ENCODE measurements around the gene HCN2. TPM values are rescaled to one million over a fixed set of nuclear protein-coding genes. Genes with fewer than 3 reads are reported as not detected.

HCN2 gene
- total and polyA plus RNA-seq, 9 of the 15 experiments (the other 6 are each of a cell fraction or from before 2014, with no cell fraction given), result 0.29 to 4.2 (median 0.82) TPM; not detected in 2

DNA sequence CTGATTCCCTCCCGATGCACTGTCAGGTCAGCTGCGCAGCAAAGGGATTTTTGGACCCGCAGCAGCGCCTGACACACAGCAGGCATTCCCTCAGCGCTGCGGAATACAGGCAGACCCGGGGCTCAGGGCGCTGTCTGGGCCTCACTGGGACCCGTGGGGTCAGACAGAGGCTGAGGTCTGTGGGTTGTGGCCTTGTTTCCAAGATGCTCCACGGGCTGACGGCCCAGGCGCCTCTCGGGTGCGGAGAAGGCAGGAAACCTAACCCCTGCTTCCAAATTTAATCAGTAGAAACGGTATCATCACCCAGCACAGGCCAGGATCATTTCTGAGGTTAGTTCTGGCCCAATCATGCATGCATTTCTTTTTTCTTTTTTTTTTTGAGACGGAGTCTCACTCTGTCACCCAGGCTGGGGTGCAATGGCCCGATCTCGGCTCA, 74.0 kb downstream of the HCN2 start (continued):
- TF ChIP-seq, protein P1, sequence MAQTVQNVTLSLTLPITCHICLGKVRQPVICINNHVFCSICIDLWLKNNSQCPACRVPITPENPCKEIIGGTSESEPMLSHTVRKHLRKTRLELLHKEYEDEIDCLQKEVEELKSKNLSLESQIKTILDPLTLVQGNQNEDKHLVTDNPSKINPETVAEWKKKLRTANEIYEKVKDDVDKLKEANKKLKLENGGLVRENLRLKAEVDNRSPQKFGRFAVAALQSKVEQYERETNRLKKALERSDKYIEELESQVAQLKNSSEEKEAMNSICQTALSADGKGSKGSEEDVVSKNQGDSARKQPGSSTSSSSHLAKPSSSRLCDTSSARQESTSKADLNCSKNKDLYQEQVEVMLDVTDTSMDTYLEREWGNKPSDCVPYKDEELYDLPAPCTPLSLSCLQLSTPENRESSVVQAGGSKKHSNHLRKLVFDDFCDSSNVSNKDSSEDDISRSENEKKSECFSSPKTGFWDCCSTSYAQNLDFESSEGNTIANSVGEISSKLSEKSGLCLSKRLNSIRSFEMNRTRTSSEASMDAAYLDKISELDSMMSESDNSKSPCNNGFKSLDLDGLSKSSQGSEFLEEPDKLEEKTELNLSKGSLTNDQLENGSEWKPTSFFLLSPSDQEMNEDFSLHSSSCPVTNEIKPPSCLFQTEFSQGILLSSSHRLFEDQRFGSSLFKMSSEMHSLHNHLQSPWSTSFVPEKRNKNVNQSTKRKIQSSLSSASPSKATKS (CRISPR knock-in tag; IDR thresholded peaks at IDR 0.05), result 0 out of 2 replicates have a peak, but pooled peaks have one; percentile 37
- no peak for TF ChIP-seq STAT5A (IDR thresholded peaks at IDR 0.05; ENCODE audit: borderline replicate concordance, low read length)
- TF ChIP-seq KDM5B (IDR thresholded peaks at IDR 0.05; ENCODE audit: insufficient replicate concordance, low read depth, low read length), result no peak
- TF ChIP-seq ZNF583 (CRISPR knock-in tag; IDR thresholded peaks at IDR 0.05), result 0 out of 2 replicates have a peak, but pooled peaks have one; percentile 2

DNA sequence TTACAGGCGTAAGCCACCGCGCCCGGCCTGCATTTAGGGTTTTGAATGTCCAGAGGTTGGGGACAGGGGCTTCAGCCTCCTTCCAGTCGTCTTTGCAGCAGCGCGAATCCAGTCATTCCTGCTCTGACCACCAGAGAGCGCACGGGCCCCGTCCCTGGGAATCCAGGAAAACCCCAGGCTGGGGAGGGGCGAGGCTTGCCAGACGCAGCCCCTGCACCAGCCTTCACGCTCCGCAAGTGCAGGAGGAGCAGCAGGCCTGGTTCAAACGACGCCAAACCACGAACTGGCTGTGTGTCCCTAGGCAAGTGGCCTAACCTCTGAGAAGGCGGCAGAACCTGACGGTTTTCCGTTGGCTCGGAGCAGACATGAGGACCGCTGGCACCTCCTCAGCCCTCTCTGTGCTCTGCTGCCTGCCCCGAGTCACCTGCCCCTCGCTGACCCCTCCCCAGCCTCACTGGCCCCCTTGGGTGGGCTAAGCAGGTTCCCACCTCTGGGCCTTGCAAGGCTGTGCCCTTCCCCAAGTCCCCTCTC, 75.3 kb downstream of the HCN2 start:
- DNase-seq (ENCODE audit: extremely low read depth in 1 of 4, low spot score in 3 of 4) (peak; percentile 73 to 84 (median 79)), FAIRE-seq (peak; percentile 58), ATAC-seq (peak; percentile 55)
- peaks cover 26 to 43% of the 10 kb centered on the region in 2 experiments for H3K4me1 ChIP-seq (replicated peaks in 1 of 2; ENCODE audit: control insufficient read depth in 2 of 2, insufficient read depth in 2 of 2, low read length in 2 of 2)
- H3K27ac ChIP-seq (ENCODE audit: extremely low read depth, low read depth, low read length), result no peak overlapping the region
- peaks cover 12% of the 10 kb centered on the region for H3K9me3 ChIP-seq (replicated peaks; ENCODE audit: control insufficient read depth, insufficient read depth, low read depth, low read length)
- peak overlapping the region in 1 of 2 experiments; percentile 81; a peak in 2 of 4 replicates for H3K9ac ChIP-seq (ENCODE audit: insufficient read depth in 1 of 2, low read depth in 2 of 2, low read length in 2 of 2)
- ChIA-PET CTCF (ENCODE audit: low intra/inter-chr PET ratio) (interaction anchor here (0.8 to 1.6 kb wide), 2 partner anchors 14 to 69 kb away, joined by 3 to 19 read pairs; no protein-coding TSS in a partner anchor), POLR2A (no interaction called here)
- in situ Hi-C loops (cut with MboI), result loop anchor here (5.0 kb wide), 1 partner anchor 67 kb away; no protein-coding TSS in a partner anchor
- peaks cover 22% of the 10 kb centered on the region for H4K20me1 ChIP-seq (replicated peaks; ENCODE audit: control insufficient read depth, insufficient read depth, low read length)
- intact Hi-C loops (cut with micrococcal nuclease), result loop anchor here (1.0 kb wide), 1 partner anchor 69 kb away; no protein-coding TSS in a partner anchor
- WGBS (ENCODE audit: insufficient coverage, low coverage, missing lambda C conversion rate), result 4% methylated on average over 19 of the region's 24 CpGs
- no peaks in the 10 kb centered on the region for H3K27me3 ChIP-seq (ENCODE audit: control insufficient read depth in 2 of 2, insufficient read depth in 2 of 2, low read length in 2 of 2)
- peak overlapping the region; percentile 81 for H2AFZ ChIP-seq (ENCODE audit: low read depth, low read length)
- no peak overlapping the region for H3K4me3 ChIP-seq
- peak overlapping the region; percentile 55; the same call in 1 of the 2 replicates for H3K4me2 ChIP-seq (ENCODE audit: insufficient read depth, low read length)
- peaks cover 6% of the 10 kb centered on the region for H3K9me1 ChIP-seq (ENCODE audit: control insufficient read depth, insufficient read depth, low read length)
- H3K36me3 ChIP-seq (ENCODE audit: control insufficient read depth, insufficient read depth, low read length), result peaks cover 17% of the 10 kb centered on the region; the same call in 1 of the 3 replicates
- BruUV-seq (replicated peaks), result no TSS peak
- H3K79me2 ChIP-seq (ENCODE audit: control insufficient read depth, insufficient read depth, low read length), result peaks cover 31% of the 10 kb centered on the region
- TF ChIP-seq SIN3A (IDR thresholded peaks at IDR 0.05; ENCODE audit: borderline replicate concordance in 2 of 2, control insufficient read depth in 1 of 2, low read depth in 2 of 2, low read length in 2 of 2) (no peak), GMEB1 (CRISPR knock-in tag; IDR thresholded peaks at IDR 0.05) (0 out of 2 replicates have a peak, but pooled peaks have one; percentile 35), ZNF224 (CRISPR knock-in tag; IDR thresholded peaks at IDR 0.05) (no peak), NR1H2 (CRISPR knock-in tag; IDR thresholded peaks at IDR 0.05) (no peak), SIN3B (IDR thresholded peaks at IDR 0.05; ENCODE audit: low read depth) (0 out of 2 replicates have a peak, but pooled peaks have one; percentile 15)
